LNCaP clone FGC (cell line): ENCODE measurements around the gene PROC.

Source experiments
- DNase-seq: peaks from one replicate; pipeline ENCODE4 v3.0.0-alpha.2; 2011; ENCODE audit warnings: low read depth
- H3K4me3 ChIP-seq: 2 replicates; pipeline ENCODE4 v1.5.1; 2011; ENCODE audit warnings: mild to moderate bottlenecking, low read depth, low read length, control low read depth
- CTCF ChIP-seq: IDR thresholded peaks from 2 replicates; pipeline ENCODE4 v1.5.1; 2012; ENCODE audit warnings: mild to moderate bottlenecking; ENCODE audit not compliant: control insufficient read depth, insufficient read depth; ENCODE audit errors: extremely low read depth

The PROC gene

GRCh38 chr2:127387655-127388422 is 30.4 kb upstream of the PROC start, which contains the start of gene MAP3K2:
Gene MAP3K2 (minus strand): TSS chr2:127387975. CDS start chr2:127343129, 44,846 bp downstream.
- peak; percentile 70 for DNase-seq
- peak within 1 kb of the TSS; percentile 84 for H3K4me3 ChIP-seq
- TF ChIP-seq CTCF = no peak

- no peak for DNase-seq
- TF ChIP-seq CTCF = no peak
- H3K4me3 ChIP-seq = peak overlapping the region; percentile 51
Observed at GRCh38 chr2:127388423-127389164, 29.6 kb upstream of the PROC start.

- H3K4me3 ChIP-seq = no peak overlapping the region
- no peak for TF ChIP-seq CTCF
- no peak for DNase-seq
Observed at GRCh38 chr2:127389778-127390435, 28.3 kb upstream of the PROC start.

- TF ChIP-seq CTCF = no peak
Observed at GRCh38 chr2:127392133-127392827, 25.9 kb upstream of the PROC start.

GRCh38 chr2:127392828-127393578 is 25.2 kb upstream of the PROC start:
- no peak for DNase-seq
- H3K4me3 ChIP-seq = no peak overlapping the region
- no peak for TF ChIP-seq CTCF

More at GRCh38 chr2:127392133-127392827, 25.9 kb upstream of the PROC start:
- H3K4me3 ChIP-seq = no peak overlapping the region
- no peak for DNase-seq

GRCh38 chr2:127394492-127394891 is 23.7 kb upstream of the PROC start:
- no peak for TF ChIP-seq CTCF
- H3K4me3 ChIP-seq = no peak overlapping the region
- no peak for DNase-seq
